Stimulated activated naive CD4-positive, alpha-beta T cell treated with Interleukin-2 at 50 U/mL for 16 hours (primary cell): Measurements from ENCODE around the gene E2F7.
"Not testable (repeated sequence)": the region's sequence is repeated elsewhere in the genome, so short reads cannot be mapped to it uniquely, and the experiment has no call there.

Source experiments
- DNase-seq: peaks from one replicate; lab custom pipeline; 2025; lab: John Stamatoyannopoulos, UW

The E2F7 gene, protein sequence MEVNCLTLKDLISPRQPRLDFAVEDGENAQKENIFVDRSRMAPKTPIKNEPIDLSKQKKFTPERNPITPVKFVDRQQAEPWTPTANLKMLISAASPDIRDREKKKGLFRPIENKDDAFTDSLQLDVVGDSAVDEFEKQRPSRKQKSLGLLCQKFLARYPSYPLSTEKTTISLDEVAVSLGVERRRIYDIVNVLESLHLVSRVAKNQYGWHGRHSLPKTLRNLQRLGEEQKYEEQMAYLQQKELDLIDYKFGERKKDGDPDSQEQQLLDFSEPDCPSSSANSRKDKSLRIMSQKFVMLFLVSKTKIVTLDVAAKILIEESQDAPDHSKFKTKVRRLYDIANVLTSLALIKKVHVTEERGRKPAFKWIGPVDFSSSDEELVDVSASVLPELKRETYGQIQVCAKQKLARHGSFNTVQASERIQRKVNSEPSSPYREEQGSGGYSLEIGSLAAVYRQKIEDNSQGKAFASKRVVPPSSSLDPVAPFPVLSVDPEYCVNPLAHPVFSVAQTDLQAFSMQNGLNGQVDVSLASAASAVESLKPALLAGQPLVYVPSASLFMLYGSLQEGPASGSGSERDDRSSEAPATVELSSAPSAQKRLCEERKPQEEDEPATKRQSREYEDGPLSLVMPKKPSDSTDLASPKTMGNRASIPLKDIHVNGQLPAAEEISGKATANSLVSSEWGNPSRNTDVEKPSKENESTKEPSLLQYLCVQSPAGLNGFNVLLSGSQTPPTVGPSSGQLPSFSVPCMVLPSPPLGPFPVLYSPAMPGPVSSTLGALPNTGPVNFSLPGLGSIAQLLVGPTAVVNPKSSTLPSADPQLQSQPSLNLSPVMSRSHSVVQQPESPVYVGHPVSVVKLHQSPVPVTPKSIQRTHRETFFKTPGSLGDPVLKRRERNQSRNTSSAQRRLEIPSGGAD

GRCh38 chr12:77065361-77066204 is at the start of gene E2F7:
TSS of gene E2F7 (minus strand) at chr12:77065569. CDS start at chr12:77064635, 934 bp downstream.
- peak; percentile 80 for DNase-seq

DNA sequence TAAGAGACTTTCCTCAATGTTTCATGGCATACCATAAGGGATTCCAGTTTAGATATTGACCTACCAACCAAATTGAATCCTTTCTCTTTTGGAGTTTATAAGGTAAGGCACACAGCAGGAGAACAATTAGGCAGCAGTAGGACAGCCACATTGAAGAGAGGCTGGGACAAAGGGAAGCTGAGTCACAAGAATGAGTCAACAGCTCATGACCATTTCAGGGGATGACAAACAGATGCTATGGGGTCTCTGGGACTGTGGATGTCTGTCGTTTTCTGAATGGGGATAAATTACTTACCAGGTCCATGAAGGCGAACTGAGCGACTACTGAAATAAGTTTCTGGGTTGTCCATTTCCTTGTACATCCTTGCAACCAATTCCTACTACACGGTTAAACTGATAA is 48.6 kb upstream of the E2F7 start:
- no peak for DNase-seq

DNA sequence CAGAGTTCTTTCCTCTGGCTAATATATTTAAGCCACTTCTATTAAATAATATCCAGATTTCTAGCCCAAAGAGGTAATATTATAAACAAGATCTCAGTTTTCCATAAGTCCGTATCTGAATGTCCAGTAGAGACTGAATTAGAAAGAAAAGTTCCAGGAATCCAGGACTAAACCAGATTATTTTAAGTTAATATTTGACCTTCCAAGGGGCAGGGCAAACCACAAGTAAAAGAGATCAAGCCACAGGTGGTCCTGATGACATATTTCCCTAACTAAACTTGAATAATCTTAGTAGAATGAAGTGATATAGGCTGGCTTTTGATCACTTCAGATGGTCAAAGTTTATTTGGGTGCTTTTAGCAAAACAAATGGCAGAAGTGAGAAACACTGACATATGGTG is 43.3 kb upstream of the E2F7 start:
- no peak for DNase-seq

DNA sequence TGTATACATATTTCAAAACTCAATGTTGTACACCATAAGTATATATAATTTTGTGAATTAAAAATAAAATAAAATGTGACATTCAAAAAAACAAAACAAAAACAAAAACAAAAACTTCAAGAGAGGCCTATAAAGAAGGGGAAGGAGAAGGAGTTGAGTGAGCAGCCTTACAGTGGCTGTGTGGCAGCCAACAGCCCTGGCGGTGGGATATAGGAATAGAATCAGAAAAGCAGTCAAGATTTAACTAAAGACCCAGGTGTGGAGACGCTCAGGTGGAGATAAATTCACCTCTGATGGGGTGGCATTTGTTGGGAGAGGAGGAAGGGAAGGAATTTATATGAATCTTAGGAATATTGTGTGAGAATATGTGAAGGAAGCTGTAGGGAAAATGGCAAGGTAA is 41.8 kb upstream of the E2F7 start:
- no peak for DNase-seq

DNA sequence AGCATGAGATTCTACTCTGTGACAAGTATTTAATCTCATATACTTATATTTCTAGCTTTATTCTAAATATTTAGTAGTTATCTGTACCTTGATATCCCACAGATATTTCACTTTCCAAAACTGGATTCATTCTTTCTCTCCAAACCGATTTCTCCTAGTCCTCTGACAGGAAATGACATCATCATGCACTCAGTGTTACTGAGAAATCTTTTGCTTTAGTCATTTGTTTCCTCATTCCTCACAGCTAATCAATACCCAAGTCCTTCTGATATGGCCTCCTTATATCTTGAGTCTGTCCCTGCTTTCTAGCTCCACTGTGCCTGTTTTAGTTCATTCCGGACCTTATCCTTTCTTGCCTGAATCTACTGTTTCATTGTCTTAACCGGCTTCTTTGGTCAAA is 39.4 kb upstream of the E2F7 start:
- no peak for DNase-seq

- no peak for DNase-seq
Observed at GRCh38 chr12:77104286-77104685, 38.9 kb upstream of the E2F7 start.

GRCh38 chr12:77102691-77103090 is 37.3 kb upstream of the E2F7 start:
- DNase-seq = no peak

- no peak for DNase-seq
Observed at GRCh38 chr12:77102123-77102522, 36.8 kb upstream of the E2F7 start.

GRCh38 chr12:77099799-77100198 is 34.4 kb upstream of the E2F7 start:
- no peak for DNase-seq

DNA sequence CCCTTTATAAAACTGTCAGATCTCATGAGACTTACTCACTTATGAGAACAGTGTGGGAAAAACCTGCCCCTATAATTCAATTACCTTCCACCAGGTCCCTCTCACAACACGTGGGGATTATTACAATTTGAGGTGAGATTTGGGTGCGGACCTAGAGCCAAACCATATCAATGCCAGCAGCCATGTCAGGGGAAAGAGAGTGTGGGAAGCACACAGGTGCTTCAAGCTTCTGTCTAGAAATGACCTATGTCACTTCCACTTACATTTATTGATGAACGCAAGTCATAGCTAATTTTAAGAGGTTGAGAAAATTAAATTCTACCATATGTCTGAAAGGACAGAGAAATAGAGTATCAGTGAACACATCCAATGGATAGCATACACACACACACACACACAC is 32.5 kb upstream of the E2F7 start:
- DNase-seq = no peak

DNA sequence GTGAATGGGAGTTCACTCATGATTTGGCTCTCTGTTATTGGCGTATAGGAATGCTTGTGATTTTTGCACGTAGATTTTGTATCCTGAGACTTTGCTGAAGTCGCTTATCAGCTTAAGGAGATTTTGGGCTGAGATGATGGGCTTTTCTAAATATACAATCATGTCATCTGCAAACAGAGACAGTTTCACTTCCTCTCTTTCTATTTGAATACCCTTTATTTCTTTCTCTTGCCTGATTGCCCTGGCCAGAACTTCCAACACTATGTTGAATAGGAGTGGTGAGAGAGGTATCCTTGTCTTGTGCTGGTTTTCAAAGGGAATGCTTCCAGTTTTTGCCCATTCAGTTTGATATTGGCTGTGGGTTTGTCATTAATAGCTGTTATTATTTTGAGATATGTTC is 26.9 kb upstream of the E2F7 start:
- not testable (repeated sequence) for DNase-seq

DNA sequence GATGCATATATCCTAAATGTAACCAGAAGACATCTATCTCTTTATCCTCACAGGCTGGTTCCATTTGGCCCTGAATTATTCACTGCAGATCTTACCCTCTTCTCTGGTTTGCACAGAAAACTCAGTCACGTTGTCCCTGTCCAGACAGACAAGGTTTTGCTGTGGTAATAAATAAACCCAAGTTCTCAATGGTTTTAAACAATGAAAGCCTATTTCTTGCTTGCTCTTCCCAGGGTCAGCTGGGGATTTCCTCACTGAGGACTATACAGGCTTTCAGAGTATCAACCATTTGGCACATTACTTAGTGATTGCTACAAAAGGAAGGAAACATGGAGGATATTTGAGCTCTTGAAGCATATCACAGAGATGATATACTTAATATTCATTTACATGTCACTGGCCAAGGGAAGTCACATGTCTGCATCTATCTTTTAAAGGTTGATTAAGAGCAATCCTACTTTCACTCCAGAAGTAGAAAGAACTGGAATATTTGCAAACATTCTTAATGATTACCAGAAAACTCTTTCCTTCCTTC is 24.4 kb upstream of the E2F7 start:
- DNase-seq = no peak

DNA sequence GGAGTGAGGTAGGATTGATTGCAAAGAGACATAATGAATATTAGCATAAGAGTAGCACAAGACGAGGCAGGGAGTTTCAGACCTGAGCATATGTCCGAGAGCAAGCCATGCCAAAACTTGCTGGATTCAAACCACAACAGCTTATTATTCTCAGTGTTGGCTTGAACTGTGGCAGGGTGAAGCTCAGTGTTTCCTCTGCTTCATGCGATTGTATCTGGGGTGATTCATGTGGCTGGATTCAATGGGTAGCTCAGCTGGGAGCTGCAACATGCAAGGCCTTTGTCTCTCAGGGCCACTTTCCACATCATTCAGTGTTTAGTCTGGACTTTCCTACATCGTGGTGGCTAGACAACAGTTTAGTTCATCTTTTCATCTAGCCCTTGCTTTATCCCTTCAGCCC is 22.1 kb upstream of the E2F7 start:
- DNase-seq = no peak

GRCh38 chr12:77082021-77082420 is 16.7 kb upstream of the E2F7 start:
- DNase-seq = no peak

DNA sequence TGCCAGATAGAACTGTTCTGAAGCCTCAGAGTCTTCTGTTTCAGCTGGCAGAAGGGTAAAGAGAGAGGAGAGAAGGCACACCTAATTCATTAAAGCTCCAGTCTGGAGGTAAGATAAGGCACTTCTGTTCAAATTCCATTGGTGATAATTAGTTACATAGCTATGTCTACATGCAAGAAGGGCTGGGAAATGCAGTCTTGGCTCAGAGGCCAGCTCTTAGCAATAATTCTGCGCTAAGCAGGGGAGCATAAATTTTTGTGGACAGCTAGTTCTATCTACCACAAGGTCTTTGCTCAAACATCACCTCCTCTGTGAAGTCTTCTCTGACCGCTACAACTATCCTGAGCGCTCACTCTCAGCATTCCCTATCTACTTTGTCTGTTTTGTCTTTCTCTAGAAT is 14.3 kb upstream of the E2F7 start:
- DNase-seq = no peak

DNA sequence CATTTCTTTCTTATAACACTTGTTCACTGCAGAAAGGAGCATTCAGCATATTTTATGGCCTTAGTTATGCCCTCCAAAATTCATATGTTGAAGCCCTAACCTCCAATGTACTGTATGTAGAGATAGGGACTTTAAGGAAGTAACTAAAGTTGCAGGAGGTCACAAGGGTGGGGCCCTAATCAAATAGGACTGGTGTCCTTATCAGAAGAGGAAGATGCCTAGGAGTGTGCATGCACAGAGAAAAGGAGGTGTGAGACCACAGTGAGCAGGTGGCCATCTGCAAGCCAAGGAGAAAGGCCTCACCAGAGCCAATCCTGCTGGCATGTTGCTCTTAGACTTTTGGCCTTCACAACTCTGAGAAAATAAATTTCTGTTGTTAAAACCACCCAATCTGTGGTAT is 12.9 kb upstream of the E2F7 start:
- no peak for DNase-seq

GRCh38 chr12:77076886-77077285 is 11.5 kb upstream of the E2F7 start:
- DNase-seq = no peak

DNA sequence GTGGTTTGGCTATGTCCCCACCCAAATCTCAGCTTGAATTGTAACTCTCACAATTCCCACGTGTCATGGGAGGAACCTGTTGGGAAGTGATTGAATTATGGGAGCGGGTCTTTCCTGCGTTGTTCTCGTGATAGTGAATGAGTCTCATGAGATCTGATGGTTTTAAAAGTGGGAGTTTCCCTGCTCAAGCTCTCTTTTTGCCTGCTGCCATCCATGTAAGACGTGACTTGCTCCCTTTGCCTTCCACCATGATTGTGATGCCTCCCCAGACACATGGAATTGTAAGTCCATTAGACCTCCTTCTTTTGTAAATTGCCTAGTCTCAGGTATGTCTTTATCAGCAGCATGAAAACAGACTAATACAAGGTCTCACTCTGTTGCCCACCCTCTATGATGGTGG is 8.5 kb upstream of the E2F7 start:
- not testable (repeated sequence) for DNase-seq

- DNase-seq = no peak
Observed at GRCh38 chr12:77072833-77073495, 7.6 kb upstream of the E2F7 start.

- DNase-seq = no peak
Observed at GRCh38 chr12:77070800-77071449, 5.6 kb upstream of the E2F7 start.

DNA sequence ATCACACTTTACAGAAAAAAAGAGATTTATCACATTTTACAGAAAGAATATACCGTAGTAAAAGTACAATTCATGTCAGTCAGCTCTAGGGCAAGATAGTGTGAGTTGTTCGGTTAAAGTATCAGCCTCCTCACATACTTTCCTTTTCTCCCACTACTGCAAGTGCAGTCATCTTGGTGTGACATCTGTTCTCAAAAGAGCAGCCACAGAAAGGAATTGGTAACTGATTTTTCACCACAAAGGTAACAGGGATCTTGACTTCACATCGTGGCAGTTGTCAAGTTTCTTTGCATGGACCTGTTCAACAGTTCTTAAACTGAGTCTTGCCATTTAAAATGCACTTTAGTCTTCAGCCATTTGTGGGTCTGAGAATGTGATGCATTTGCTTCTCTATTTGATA is 5.0 kb upstream of the E2F7 start:
- DNase-seq = no peak
